Naive B cell (primary cell): Measurements from ENCODE around the gene ZNF33A. TPM values are rescaled to one million over a fixed set of nuclear protein-coding genes. Genes with fewer than 3 reads are reported as not detected.
"Not testable (repeated sequence)": the region's sequence is repeated elsewhere in the genome, so short reads cannot be mapped to it uniquely, and the experiment has no call there.

ENCODE experiments used
- ATAC-seq, 2 donors: fragments of 150-1000 bp; cut with Tn5 transposase; 2 replicates each; pipeline ENCODE4 v1.10.0; 2021; ENCODE audit warnings: low read depth in 2 of 2, mild to moderate bottlenecking in 2 of 2, moderate library complexity in 2 of 2
- DNase-seq: peaks from one replicate; pipeline ENCODE4 v3.0.0; 2022
- H3K27ac Mint-ChIP-seq, 6 donors: one replicate each; pipeline ENCODE4 v1.8.0; 2020 to 2022; ENCODE audit warnings: mild to moderate bottlenecking in 6 of 6, mixed read lengths in 6 of 6, moderate library complexity in 5 of 6, inconsistent platforms in 2 of 6
- H3K27me3 Mint-ChIP-seq, 3 donors: one replicate each; pipeline ENCODE4 v1.8.0; 2021 to 2022; ENCODE audit warnings: mixed read lengths in 3 of 3, mild to moderate bottlenecking in 1 of 3
- H3K36me3 Mint-ChIP-seq, 2 donors: one replicate each; pipeline ENCODE4 v1.8.0; 2020 to 2022; ENCODE audit warnings: mixed read lengths in 2 of 2, inconsistent platforms in 1 of 2, mild to moderate bottlenecking in 1 of 2
- H3K4me1 Mint-ChIP-seq, 3 donors: one replicate each; pipeline ENCODE4 v1.8.0; 2020 to 2022; ENCODE audit warnings: mixed read lengths in 3 of 3, inconsistent platforms in 1 of 3, mild to moderate bottlenecking in 1 of 3, moderate library complexity in 1 of 3
- H3K4me3 Mint-ChIP-seq, 8 donors: one replicate each; pipeline ENCODE4 v1.8.0; 2020 to 2022; ENCODE audit warnings: mild to moderate bottlenecking in 8 of 8, mixed read lengths in 8 of 8, moderate library complexity in 8 of 8, inconsistent platforms in 2 of 8
- H3K9me3 Mint-ChIP-seq, 7 donors: one replicate each; pipeline ENCODE4 v1.8.0; 2020 to 2022; ENCODE audit warnings: mixed read lengths in 7 of 7, mild to moderate bottlenecking in 5 of 7, inconsistent platforms in 2 of 7, moderate library complexity in 1 of 7
- polyA plus RNA-seq, 6 donors: library from polyadenylated mRNA; unstranded; fragments of 300-500 nt; fragmentation: Illumina TruSeq; gene quantifications; one replicate each; pipeline ENCODE4 v1.2.3, GENCODE V29; 2021; ENCODE audit warnings: low read depth in 6 of 6

The ZNF33A gene
- polyA plus RNA-seq, 6 donors from 2014 or later, result 17.4 to 31.1 (median 24.9) TPM

- peaks cover 15 to 72% (median 61%) of the 10 kb centered on the region in 7 donors for H3K9me3 Mint-ChIP-seq
- H3K27ac Mint-ChIP-seq, DNase-seq, H3K4me3 Mint-ChIP-seq, ATAC-seq, H3K27me3 Mint-ChIP-seq, H3K4me1 Mint-ChIP-seq: not testable (repeated sequence)
- peaks cover 78 to 81% of the 10 kb centered on the region in 2 donors for H3K36me3 Mint-ChIP-seq
These were observed 44.9 kb downstream of the ZNF33A start for GRCh38 chr10:38055274-38055894.

GRCh38 chr10:38069663-38070062, 59.2 kb downstream of the ZNF33A start:
- H3K4me3 Mint-ChIP-seq, H3K27me3 Mint-ChIP-seq, DNase-seq, H3K27ac Mint-ChIP-seq, H3K36me3 Mint-ChIP-seq, ATAC-seq, H3K9me3 Mint-ChIP-seq: not testable (repeated sequence)
- H3K4me1 Mint-ChIP-seq, result peaks cover 5 to 12% (median 12%) of the 10 kb centered on the region in 3 donors

- H3K27ac Mint-ChIP-seq, result no peak overlapping the region
- H3K36me3 Mint-ChIP-seq, result peaks cover 6 to 9% of the 10 kb centered on the region in 2 donors
These were observed 60.0 kb downstream of the ZNF33A start for GRCh38 chr10:38070501-38070900.

GRCh38 chr10:38072552-38072951, 62.1 kb downstream of the ZNF33A start:
- no peak overlapping the region for H3K4me3 Mint-ChIP-seq
- H3K4me1 Mint-ChIP-seq, result peaks cover 5 to 12% (median 11%) of the 10 kb centered on the region in 3 donors
- no peak overlapping the region for H3K27ac Mint-ChIP-seq
- no peak for DNase-seq
- peaks cover 4 to 31% (median 21%) of the 10 kb centered on the region in 7 donors for H3K9me3 Mint-ChIP-seq
- H3K36me3 Mint-ChIP-seq, result peaks cover 14 to 22% of the 10 kb centered on the region in 2 donors
- no peaks in the 10 kb centered on the region for H3K27me3 Mint-ChIP-seq
- no peak for ATAC-seq

More at GRCh38 chr10:38070501-38070900, 60.0 kb downstream of the ZNF33A start:
- Mint-ChIP-seq H3K4me3 (no peak overlapping the region), H3K9me3 (peaks cover 3 to 11% (median 8%) of the 10 kb centered on the region in 7 donors), H3K27me3 (no peaks in the 10 kb centered on the region), H3K4me1 (peaks cover 5 to 12% (median 11%) of the 10 kb centered on the region in 3 donors)
- DNase-seq (no peak), ATAC-seq (no peak)

- peaks cover 6 to 8% (median 6%) of the 10 kb centered on the region in 3 donors for H3K27me3 Mint-ChIP-seq
- no peak overlapping the region for H3K27ac Mint-ChIP-seq
- ATAC-seq (no peak), DNase-seq (no peak)
- H3K4me1 Mint-ChIP-seq, result peaks cover 3 to 7% (median 5%) of the 10 kb centered on the region in 3 donors
- H3K4me3 Mint-ChIP-seq, result peak overlapping the region in 1 of 8 donors; percentile 10
- H3K36me3 Mint-ChIP-seq, result peaks cover 14 to 30% of the 10 kb centered on the region in 2 donors
- H3K9me3 Mint-ChIP-seq, result peaks cover 8 to 49% (median 29%) of the 10 kb centered on the region in 7 donors
These were observed 66.2 kb downstream of the ZNF33A start for GRCh38 chr10:38076687-38077086.

- not testable (repeated sequence) for DNase-seq, H3K9me3 Mint-ChIP-seq, H3K27me3 Mint-ChIP-seq, ATAC-seq
- Mint-ChIP-seq H3K36me3 (peaks cover 18 to 19% of the 10 kb centered on the region in 2 donors), H3K4me1 (peaks cover 19 to 27% (median 23%) of the 10 kb centered on the region in 3 donors), H3K4me3 (peak overlapping the region; percentile 88 to 97 (median 94)), H3K27ac (peak overlapping the region in 4 of 6 donors; percentile 93 to 96 (median 96))
These were observed 82.8 kb downstream of the ZNF33A start for GRCh38 chr10:38093318-38093717.

GRCh38 chr10:38093816-38094157, 83.3 kb downstream of the ZNF33A start:
- peak; percentile 2 to 6 for ATAC-seq
- peak overlapping the region; percentile 91 to 96 (median 96) for H3K27ac Mint-ChIP-seq
- H3K36me3 Mint-ChIP-seq, result peaks cover 22 to 23% of the 10 kb centered on the region in 2 donors
- H3K9me3 Mint-ChIP-seq, result no peaks in the 10 kb centered on the region
- peaks cover 19 to 27% (median 23%) of the 10 kb centered on the region in 3 donors for H3K4me1 Mint-ChIP-seq
- no peak for DNase-seq
- H3K27me3 Mint-ChIP-seq, result no peaks in the 10 kb centered on the region
- peak overlapping the region; percentile 88 to 97 (median 94) for H3K4me3 Mint-ChIP-seq

GRCh38 chr10:38094158-38094926, 83.9 kb downstream of the ZNF33A start, which contains the start of gene ZNF37A:
ZNF37A (plus strand) TSS chr10:38094337; CDS start chr10:38096618, 2,281 bp downstream.
- H3K27ac Mint-ChIP-seq, result peak within 1 kb of the TSS; percentile 91 to 96 (median 96)
- DNase-seq, result peak; percentile 83
- ATAC-seq, result peak; percentile 96 to 97

GRCh38 chr10:38094927-38095574, 84.6 kb downstream of the ZNF33A start:
- no peak for DNase-seq
- Mint-ChIP-seq H3K4me1 (peaks cover 19 to 27% (median 23%) of the 10 kb centered on the region in 3 donors), H3K36me3 (peaks cover 34 to 36% of the 10 kb centered on the region in 2 donors)

More at GRCh38 chr10:38094158-38094926, 83.9 kb downstream of the ZNF33A start, which contains the start of gene ZNF37A:
- Mint-ChIP-seq H3K9me3 (no peaks in the 10 kb centered on the region), H3K27me3 (no peaks in the 10 kb centered on the region), H3K4me1 (peaks cover 19 to 27% (median 23%) of the 10 kb centered on the region in 3 donors), H3K36me3 (peaks cover 27 to 29% of the 10 kb centered on the region in 2 donors), H3K4me3 (peak within 1 kb of the TSS; percentile 88 to 97 (median 94))

GRCh38 chr10:38102880-38103279, 92.4 kb downstream of the ZNF33A start:
- DNase-seq (no peak), ATAC-seq (no peak)
- H3K9me3 Mint-ChIP-seq, result peaks cover 11 to 70% (median 47%) of the 10 kb centered on the region in 7 donors
- no peak overlapping the region for H3K27ac Mint-ChIP-seq
- no peaks in the 10 kb centered on the region for H3K27me3 Mint-ChIP-seq
- peaks cover 0 to 6% (median 3%) of the 10 kb centered on the region in 3 donors for H3K4me1 Mint-ChIP-seq
- no peak overlapping the region for H3K4me3 Mint-ChIP-seq
- peaks cover 77 to 94% of the 10 kb centered on the region in 2 donors for H3K36me3 Mint-ChIP-seq

More at GRCh38 chr10:38094927-38095574, 84.6 kb downstream of the ZNF33A start:
- peak overlapping the region in 5 of 6 donors; percentile 91 to 96 (median 96) for H3K27ac Mint-ChIP-seq
- peaks cover 0 to 6% (median 0%) of the 10 kb centered on the region in 7 donors for H3K9me3 Mint-ChIP-seq
- H3K27me3 Mint-ChIP-seq, result no peaks in the 10 kb centered on the region
- no peak for ATAC-seq
- peak overlapping the region; percentile 88 to 97 (median 94) for H3K4me3 Mint-ChIP-seq

GRCh38 chr10:38103756-38104155, 93.3 kb downstream of the ZNF33A start:
- Mint-ChIP-seq H3K36me3 (peaks cover 73 to 94% of the 10 kb centered on the region in 2 donors), H3K4me1 (peaks cover 0 to 9% (median 0%) of the 10 kb centered on the region in 3 donors), H3K27ac (peak overlapping the region in 1 of 6 donors; percentile 33), H3K4me3 (no peak overlapping the region), H3K27me3 (no peaks in the 10 kb centered on the region), H3K9me3 (peaks cover 17 to 78% (median 56%) of the 10 kb centered on the region in 7 donors)
- ATAC-seq (no peak), DNase-seq (no peak)

- peaks cover 40 to 62% of the 10 kb centered on the region in 2 donors for H3K36me3 Mint-ChIP-seq
- H3K4me3 Mint-ChIP-seq, result no peak overlapping the region
- H3K4me1 Mint-ChIP-seq, result peaks cover 0 to 5% (median 0%) of the 10 kb centered on the region in 3 donors
- DNase-seq, result no peak
- ATAC-seq, result no peak
- no peaks in the 10 kb centered on the region for H3K27me3 Mint-ChIP-seq
- no peak overlapping the region for H3K27ac Mint-ChIP-seq
- peaks cover 13 to 95% (median 87%) of the 10 kb centered on the region in 7 donors for H3K9me3 Mint-ChIP-seq
These were observed 101.7 kb downstream of the ZNF33A start for GRCh38 chr10:38112159-38112558.
